Pancreas (tissue), 10 donors: ENCODE measurements around the gene TPCN2. TPM values are rescaled to one million over a fixed set of nuclear protein-coding genes. Genes with fewer than 3 reads are reported as not detected.
"Not testable (repeated sequence)": the region's sequence is repeated elsewhere in the genome, so short reads cannot be mapped to it uniquely, and the experiment has no call there.

ENCODE experiments used
- ATAC-seq, 4 donors: fragments of 200-7000 bp; cut with Tn5 transposase; one replicate each; pipeline versions ENCODE4 v1.8.0 to v1.9.1; 2020; ENCODE audit warnings: mild to moderate bottlenecking in 4 of 4, moderate library complexity in 4 of 4
- DNase-seq, 6 donors: peaks; one replicate each; pipeline ENCODE4 v3.0.0-alpha.2; 2020
- FAIRE-seq: peaks from 2 replicates; lab custom pipeline; 2012; peaks lifted over from hg19 to GRCh38; lab: Jason Lieb, UNC
- H3K27ac ChIP-seq, 4 donors: fragments of 200-600 bp; sonication (generic); 1 replicate in 3 of 4; 2 replicates in 1 of 4; pipeline versions ENCODE4 v1.5.0 to v1.8.0; 2020
- H3K27me3 ChIP-seq, 4 donors: fragments of 200-600 bp; one replicate each; pipeline ENCODE4 v1.8.0; 2021
- H3K36me3 ChIP-seq, 3 donors: fragments of 200-600 bp; sonication (generic) in 1 of 3; one replicate each; pipeline versions ENCODE4 v1.5.0 to v1.8.0; 2020 to 2021
- H3K4me1 ChIP-seq, 3 donors: fragments of 200-600 bp; one replicate each; pipeline ENCODE4 v1.8.0; 2021
- H3K4me3 ChIP-seq, 4 donors: fragments of 200-600 bp; sonication (generic) in 2 of 4; one replicate each; pipeline versions ENCODE4 v1.5.0 to v1.8.0; 2020 to 2021
- H3K9me3 ChIP-seq, 4 donors: fragments of 200-600 bp; one replicate each; pipeline ENCODE4 v1.8.0; 2021
- WGBS, 2 donors: extraction: QIAGEN DNeasy Blood & Tissue Kit; methylation state at CpG; one replicate each; pipeline ENCODE4 v1.1.7; 2013; 5-methylcytosine and 5-hydroxymethylcytosine counted together
- intact Hi-C, 3 donors: fragments of 100-400 bp; cut with DNase I; formaldehyde crosslinking; loops; one replicate each; pipeline versions ENCODE4 v1.11.1 to v1.14.2; 2022
- polyA plus RNA-seq, 2 donors: library from polyadenylated mRNA; stranded (reverse); fragments of 200-250 nt; gene quantifications; one replicate each; pipeline ENCODE4 v1.2.3, GENCODE V29; 2013
- total RNA-seq, 6 donors: library from RNA; stranded (reverse); fragmentation: NEBNext Ultra II Directional in 4 of 6; extraction: Animal tissue kit (Norgen Biotek cat#: 25700) in 4 of 6; gene quantifications; one replicate each; pipeline versions ENCODE4 v1.2.1 to v1.2.4, GENCODE V29; 2021 to 2023
- TF ChIP-seq, protein P1 (sequence below), 4 donors: fragments of 200-600 bp; sonication (generic) in 3 of 4; IDR thresholded peaks; one replicate each; pipeline versions ENCODE4 v1.5.0 to v1.8.0; 2021; ENCODE audit warnings: antibody characterized with exemption in 4 of 4
- donor health status: healthy with polysubstance abuse.
- donor health status: DM: no; HTN: no; CAD: no; lungs with moderate emphysema.
- donor health status: DM: no; HTN: no; CAD: no.
- donor health status: control.
- donor health status: control.
- donor health status: Bipolar disorder and iron deficiency.
- donor health status: DM: yes; HTN: yes; CAD: no.
- donor health status: DM: no; HTN: no; CAD: no.
- donor health status: DM: no; HTN: no; CAD: no.
- donor health status: DM: yes; HTN: yes; CAD: no.

Gene TPCN2
- total and polyA plus RNA-seq, 8 donors: 5.6 to 13.5 (median 9.9) TPM

DNA sequence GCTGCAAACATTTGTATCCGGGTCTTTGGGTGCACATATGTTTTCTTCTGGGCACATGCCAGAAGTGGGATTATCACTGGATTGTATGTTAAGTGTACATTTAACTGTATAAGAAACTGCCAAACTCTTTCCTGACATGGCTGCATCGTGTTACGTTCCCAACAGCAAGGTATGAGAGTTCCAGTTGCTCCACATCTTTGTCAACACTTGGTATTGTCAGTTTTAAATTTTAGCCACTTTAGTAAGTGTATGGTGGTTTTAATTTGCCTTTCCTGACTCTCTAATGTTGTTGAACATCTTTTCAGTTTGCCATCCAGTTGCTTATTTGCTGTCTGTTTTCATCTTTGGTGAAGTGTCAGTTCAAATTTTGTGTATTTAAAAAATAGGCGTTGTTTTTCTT is 84.5 kb downstream of the TPCN2 start:
- TF ChIP-seq, protein P1, sequence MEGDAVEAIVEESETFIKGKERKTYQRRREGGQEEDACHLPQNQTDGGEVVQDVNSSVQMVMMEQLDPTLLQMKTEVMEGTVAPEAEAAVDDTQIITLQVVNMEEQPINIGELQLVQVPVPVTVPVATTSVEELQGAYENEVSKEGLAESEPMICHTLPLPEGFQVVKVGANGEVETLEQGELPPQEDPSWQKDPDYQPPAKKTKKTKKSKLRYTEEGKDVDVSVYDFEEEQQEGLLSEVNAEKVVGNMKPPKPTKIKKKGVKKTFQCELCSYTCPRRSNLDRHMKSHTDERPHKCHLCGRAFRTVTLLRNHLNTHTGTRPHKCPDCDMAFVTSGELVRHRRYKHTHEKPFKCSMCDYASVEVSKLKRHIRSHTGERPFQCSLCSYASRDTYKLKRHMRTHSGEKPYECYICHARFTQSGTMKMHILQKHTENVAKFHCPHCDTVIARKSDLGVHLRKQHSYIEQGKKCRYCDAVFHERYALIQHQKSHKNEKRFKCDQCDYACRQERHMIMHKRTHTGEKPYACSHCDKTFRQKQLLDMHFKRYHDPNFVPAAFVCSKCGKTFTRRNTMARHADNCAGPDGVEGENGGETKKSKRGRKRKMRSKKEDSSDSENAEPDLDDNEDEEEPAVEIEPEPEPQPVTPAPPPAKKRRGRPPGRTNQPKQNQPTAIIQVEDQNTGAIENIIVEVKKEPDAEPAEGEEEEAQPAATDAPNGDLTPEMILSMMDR (IDR thresholded peaks at IDR 0.05): no peak
- ATAC-seq (no peak), FAIRE-seq (no peak), DNase-seq (no peak)
- WGBS, 2 donors: 95 to 98% methylated on average over 4 of the region's 4 CpGs
- H3K27me3 ChIP-seq: no peaks in the 10 kb centered on the region
- peaks cover 0 to 12% (median 0%) of the 10 kb centered on the region in 3 donors for H3K4me1 ChIP-seq
- H3K9me3 ChIP-seq: no peaks in the 10 kb centered on the region
- H3K4me3 ChIP-seq: no peak overlapping the region
- no peak overlapping the region for H3K27ac ChIP-seq
- no peaks in the 10 kb centered on the region for H3K36me3 ChIP-seq
- intact Hi-C loops: no loop called here

DNA sequence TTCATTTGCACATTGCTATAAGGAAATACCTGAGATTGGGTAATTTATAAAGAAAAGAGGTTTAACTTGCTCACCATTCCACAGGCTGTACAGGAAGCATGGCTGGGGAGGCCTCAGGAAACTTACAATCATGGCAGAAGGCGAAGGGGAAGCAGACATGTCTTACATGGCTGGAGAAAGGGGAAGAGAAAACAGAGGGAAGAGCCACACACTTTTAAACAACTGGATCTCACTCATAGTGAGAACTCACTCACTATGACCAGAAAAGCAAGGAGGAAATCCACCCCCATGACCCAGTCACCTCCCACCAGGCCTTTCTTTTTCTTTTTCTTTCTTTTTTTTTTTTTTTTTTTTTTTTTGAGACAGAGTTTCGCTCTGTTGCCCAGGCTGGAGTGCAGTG is 85.5 kb downstream of the TPCN2 start:
- H3K27ac ChIP-seq, H3K4me3 ChIP-seq, H3K36me3 ChIP-seq, DNase-seq, intact Hi-C loops, ATAC-seq, FAIRE-seq, H3K27me3 ChIP-seq, H3K9me3 ChIP-seq: not testable (repeated sequence)
- 100% methylated on average over 1 to 2 of the region's 2 CpGs for WGBS, 2 donors
- peaks cover 0 to 12% (median 0%) of the 10 kb centered on the region in 3 donors for H3K4me1 ChIP-seq

DNA sequence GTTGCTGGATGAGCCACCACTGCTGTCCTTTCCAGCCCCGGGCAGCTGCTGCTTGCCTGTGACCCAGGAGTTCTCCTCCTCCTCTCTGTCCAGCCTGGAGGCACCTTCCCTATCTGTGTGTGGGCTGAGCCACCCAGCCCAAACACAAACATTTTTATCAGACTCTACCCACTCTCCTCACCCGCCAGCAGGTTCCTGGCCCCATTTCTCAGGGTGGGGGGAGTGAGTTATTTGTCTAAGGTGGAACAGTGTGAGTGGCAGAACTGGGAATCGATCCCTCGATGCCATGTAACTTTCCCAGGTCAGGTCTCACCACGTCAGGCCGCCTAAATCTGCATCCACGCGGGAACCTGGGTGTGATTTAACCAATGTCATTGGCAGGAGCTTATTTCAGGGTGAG is 86.2 kb downstream of the TPCN2 start:
- intact Hi-C loops: no loop called here
- DNase-seq (peak in 1 of 6 donors; percentile 12), ATAC-seq (peak in 2 of 4 donors; percentile 14 to 34), FAIRE-seq (no peak)
- H3K36me3 ChIP-seq: no peaks in the 10 kb centered on the region
- no peak overlapping the region for H3K27ac ChIP-seq
- no peak overlapping the region for H3K4me3 ChIP-seq
- TF ChIP-seq, protein P1 (IDR thresholded peaks at IDR 0.05): no peak
- H3K4me1 ChIP-seq: peaks cover 0 to 12% (median 0%) of the 10 kb centered on the region in 3 donors
- WGBS, 2 donors: 11 to 19% methylated on average over 8 of the region's 8 CpGs
- no peaks in the 10 kb centered on the region for H3K27me3 ChIP-seq
- H3K9me3 ChIP-seq: no peaks in the 10 kb centered on the region

DNA sequence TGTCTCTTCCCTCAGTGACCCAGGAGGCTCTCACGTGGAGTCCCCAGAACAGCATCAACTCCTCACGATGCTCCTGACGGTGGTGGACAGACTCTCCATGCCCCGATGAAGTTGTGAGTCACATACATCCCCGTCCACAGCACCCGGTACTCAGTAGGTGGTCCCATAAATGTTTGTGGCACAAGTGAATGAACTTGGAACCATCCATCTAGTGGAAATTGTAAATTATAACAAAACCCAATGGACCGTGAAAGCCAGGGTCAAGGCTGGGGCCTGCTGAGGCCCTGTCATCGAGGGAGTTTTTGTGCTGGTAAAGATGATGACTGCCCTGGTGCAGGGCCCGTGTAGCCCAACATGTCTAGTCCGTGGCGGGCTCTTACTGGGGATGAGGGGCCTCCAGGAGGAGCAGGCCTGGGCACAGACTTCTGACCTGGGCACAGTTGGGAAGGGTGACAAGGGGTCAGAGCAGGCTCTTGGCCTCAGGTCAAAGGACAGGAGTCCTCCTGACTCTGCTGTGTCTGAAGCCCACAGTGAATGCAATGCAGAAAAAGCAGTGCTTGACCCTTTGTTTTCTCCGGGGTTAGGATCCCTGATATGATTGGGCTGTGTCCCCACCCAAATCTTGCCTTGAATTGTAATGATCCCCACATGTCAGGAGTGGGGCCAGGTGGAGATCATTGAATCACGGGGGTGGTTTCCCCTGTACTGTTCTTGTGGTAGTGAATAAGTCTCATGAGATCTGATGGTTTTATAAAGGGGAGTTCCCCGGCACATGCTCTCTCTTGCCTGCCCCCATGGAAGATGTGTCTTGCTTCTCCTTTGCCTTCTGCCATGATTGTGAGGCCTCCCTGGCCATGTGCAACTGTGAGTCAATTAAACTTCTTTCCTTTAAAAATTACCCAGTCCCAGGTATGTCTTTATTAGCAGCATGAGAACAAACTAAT is 87.0 kb downstream of the TPCN2 start:
- H3K27ac ChIP-seq: no peak overlapping the region
- TF ChIP-seq, protein P1 (IDR thresholded peaks at IDR 0.05): no peak

DNA sequence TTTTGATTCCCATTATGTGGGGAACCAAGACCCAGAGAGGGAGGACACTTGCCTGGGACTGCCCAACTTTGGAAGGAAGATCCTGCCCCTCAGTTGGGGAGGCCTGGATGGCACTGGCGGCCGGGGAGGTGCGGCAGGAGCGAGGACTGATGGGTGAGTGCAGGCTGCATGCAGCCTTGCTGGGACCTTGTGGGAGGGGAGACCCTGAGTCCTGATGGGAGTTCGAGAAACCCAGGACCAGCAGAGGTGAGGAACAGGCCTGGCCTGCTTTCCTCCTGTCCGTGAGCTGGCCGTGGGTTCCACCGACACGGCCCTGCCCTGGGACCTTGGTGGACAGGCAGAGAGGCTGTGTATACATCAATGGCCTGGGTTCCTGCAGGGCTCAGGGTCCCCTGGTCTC is 87.7 kb downstream of the TPCN2 start:
- Histone ChIP-seq H3K27ac (no peak overlapping the region), H3K9me3 (no peaks in the 10 kb centered on the region), H3K27me3 (no peaks in the 10 kb centered on the region), H3K4me1 (peaks cover 0 to 12% (median 0%) of the 10 kb centered on the region in 3 donors), H3K4me3 (no peak overlapping the region), H3K36me3 (no peaks in the 10 kb centered on the region)
- WGBS, 2 donors: 95 to 98% methylated on average over 9 of the region's 9 CpGs
- intact Hi-C loops: no loop called here
- TF ChIP-seq, protein P1 (IDR thresholded peaks at IDR 0.05): no peak
- no peak for FAIRE-seq
- ATAC-seq: no peak
- no peak for DNase-seq

More for the DNA sequence above, 87.0 kb downstream of the TPCN2 start:
- Histone ChIP-seq H3K36me3 (no peaks in the 10 kb centered on the region), H3K9me3 (no peaks in the 10 kb centered on the region), H3K4me3 (no peak overlapping the region), H3K4me1 (peaks cover 0 to 12% (median 0%) of the 10 kb centered on the region in 3 donors), H3K27me3 (no peaks in the 10 kb centered on the region)
- WGBS, 2 donors: 87 to 88% methylated on average over 14 of the region's 14 CpGs
- FAIRE-seq (no peak), ATAC-seq (no peak), DNase-seq (no peak)
- intact Hi-C loops: no loop called here
